ENCODE data around the gene CTSD.
"Not testable (repeated sequence)": the region's sequence is repeated elsewhere in the genome, so short reads cannot be mapped to it uniquely, and the experiment has no call there.

CTSD gene

DNA sequence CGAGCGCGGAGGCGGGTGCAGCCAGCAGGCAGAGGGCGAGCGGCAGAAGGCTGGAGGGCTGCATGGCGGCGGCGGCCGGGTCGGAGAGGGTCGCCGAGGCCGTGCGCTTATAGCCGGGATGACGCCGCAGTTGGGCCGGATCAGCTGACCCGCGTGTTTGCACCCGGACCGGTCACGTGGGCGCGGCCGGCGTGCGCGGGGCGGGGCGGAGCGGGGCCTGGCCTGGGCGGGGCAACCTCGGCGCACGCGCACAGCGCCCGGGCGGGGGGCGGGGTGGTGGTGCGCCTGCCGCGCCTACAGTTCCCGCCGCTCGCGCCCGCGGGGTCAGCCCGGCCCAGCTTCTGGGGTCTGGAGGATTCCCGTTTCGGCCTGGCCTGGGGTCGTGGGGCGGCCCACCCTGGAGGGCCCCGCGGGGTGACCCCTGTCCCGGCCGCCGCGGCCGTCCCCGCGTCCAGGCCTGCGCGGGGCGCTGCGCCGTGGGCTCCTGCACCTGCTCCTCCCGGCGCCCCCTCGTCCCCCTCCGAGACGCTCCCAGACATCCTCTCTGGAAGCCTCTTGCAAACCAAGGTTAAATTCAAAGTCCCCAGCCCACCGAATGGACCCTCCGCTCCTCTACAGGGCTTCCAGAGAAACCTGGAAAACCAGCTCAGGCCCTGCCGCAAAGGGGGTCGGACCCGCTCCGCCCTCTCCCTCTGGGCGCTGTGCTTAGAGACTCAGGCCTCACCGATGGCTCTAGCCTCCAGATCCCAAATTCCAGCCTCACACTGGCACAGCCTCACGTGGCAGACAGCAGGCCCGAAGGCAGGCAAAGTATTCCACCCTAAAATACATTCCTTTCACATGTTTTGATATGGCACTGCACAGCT lies at the start of gene CTSD:
TSS of gene CTSD (minus strand) at position 132 of the 866 bp plus-strand sequence. CDS start at position 64, 68 bp downstream.
- peak; percentile 98 for DNase-seq

DNA sequence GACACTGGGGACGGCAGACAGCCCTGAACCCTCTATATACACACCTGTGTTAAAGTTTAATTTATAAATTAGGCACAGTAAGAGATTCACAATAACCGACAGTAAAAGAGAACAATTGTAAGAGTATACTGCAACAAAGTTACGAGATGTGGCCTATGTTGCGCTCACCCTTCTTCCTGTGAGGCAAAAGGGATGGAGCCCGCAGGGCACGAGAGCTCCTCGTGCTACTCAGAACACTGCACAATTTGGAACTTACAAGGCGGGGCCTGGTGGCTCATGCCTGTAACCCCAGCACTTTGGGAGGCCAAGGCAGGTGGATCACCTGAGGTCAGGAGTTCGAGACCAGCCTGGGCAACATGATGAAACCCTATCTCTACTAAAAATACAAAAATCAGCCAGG lies 49.6 kb upstream of the CTSD start:
- not testable (repeated sequence) for DNase-seq

DNA sequence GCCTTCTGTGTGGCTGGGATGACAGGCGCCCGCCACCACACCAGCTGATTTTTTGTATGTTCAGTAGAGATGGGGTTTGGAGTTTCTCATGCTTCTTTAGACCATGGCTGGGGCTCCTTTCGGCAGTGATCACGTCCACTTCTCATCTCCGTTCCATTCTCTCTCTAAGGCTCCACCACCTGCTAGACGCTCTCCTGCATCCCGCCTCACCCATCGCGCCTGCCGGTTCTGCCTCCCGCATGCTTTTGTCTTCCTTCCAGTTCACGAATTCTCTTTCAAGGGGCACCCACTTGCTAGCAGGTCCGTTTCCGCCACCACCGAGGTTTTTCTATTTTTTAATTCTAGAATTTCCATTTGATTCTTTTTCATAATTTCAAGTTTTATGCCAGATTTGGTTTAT lies 49.1 kb upstream of the CTSD start:
- DNase-seq, result no peak

DNA sequence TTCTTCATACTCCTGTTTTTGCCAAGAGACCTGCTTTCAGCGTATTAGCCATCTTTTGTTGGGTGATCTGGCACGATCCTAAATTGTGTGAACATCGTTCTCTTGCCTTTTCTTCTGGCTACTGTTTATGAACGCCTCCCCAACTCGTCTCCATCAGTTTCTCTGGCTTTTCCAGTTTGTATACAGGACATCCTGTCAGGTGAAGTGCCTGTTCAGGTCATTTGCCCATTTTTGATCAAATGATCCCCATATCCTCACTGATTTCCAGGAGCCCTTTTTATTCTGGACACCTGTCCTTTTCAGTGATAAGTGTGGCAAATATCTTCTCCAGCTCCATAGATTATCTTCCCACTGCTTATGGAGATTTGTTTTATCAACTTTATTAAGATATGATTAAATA lies 48.5 kb upstream of the CTSD start:
- no peak for DNase-seq

DNA sequence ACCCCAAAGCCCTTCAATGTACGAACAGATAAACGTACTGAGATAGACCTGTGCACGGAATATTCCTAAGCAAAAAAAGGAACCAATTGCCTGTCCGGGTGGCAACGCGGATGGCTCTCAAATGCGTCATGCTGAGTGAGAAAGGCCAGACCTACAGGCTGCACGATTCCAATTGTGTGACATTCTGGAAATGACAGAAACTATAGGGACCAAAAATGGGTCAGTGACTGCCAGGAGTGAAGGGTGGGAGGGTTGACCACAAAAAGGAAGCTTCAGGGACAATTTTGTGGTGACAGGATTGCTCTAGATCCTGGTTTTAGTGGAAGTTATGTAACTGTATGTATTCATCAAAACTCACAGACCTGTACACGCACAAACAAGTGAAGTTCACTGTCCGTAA lies 47.0 kb upstream of the CTSD start:
- DNase-seq, result no peak

DNA sequence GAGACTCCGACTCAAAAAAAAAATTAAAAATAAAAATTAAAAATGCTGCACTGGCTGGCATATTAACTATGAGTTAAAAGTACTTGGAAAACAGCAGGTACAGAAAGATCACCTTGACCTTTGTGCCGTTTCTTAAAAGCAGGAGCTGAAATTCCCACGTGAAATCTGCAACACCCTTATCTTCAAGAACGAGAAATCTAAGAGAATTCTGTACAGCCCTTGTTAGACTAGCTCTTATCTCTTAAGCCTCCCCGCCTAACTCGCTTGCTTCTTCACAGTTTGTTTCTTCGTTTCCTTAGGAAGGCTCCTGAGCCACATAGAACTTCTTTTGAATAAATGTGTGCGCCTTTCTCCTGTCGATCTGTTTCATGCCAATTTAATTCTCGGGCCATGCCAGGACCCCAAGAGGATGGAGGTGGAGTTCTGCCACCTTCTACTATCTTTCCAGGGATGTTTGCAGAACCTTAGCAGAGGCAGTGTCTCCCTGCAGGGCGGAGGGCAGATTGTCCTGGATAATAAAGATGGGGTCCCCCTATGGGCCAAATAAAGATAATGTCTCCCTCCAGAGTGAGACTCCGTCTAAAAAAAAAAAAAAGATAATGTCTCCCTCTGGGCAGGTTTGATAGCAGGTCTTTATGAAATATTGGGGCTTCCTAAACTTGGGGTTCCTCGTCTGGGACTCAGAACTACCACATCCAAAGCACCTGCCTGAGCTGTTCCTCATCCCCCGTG lies 43.7 kb upstream of the CTSD start:
- DNase-seq, result no peak

DNA sequence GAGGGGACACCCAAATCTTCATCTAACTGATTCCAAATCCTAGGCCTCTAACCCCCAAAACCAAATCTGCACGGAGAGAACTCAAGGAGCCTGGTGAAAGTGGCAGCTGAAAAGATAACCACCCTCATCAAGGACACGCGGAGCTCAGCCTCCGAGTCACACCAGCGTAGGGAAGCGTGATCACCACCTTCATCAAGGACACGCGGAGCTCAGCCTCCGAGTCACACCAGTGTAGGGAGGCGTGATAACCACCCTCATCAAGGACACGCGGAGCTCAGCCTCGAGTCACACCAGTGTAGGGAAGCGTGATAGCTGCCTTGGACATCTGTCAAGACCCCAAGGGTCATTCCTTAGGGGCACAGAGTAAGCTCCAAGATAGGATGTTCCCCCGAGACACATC lies 41.8 kb upstream of the CTSD start:
- DNase-seq, result no peak

DNA sequence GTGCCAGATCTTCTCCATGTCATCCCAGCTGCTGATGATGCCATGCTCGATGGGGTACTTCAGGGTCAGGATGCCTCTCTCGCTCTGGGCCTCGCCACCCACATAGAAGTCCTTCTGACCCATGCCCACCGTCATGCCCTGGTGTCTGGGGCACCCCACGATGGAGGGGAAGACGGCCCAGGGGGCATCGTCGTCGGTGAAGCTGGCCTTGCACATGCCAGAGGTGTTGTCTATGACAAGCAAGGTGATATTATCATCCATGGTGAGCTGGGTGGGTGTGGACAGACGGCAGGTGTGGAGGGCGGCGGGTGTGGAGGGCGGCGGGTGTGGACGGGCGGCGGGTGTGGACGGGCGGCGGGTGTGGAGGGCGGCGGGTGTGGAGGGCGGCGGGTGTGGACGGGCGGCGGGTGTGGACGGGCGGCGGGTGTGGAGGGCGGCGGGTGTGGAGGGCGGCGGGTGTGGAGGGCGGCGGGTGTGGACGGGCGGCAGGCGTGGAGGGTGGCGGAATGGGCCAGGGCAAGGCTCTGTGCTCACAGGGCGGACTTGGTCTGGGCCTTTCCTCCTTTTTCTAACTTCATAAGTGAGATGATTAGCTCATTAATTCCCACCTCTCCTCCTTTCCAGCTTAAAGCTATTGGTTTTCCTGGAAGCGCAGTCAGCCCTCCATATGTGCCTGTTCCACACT lies 40.2 kb upstream of the CTSD start:
- not testable (repeated sequence) for DNase-seq

DNA sequence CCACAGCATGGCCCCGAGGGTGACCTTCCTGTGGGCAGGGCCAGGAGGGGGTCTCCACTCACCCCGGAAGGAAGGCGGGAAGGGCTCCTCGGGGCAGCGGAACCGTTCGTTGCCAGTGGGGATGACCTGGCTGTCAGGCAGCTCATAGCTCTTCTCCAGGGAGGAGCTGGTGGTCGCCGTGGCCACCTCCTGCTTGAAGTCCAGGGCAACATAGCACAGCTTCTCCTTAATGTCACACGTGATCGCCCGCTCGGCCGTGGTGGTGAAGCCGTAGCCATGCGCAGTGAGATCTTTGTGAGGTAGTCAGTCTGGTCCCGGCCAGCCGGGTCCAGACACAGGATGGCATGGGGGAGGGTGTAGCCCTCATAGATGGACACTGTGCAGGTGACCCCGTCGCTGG lies 39.5 kb upstream of the CTSD start:
- DNase-seq, result no peak

DNA sequence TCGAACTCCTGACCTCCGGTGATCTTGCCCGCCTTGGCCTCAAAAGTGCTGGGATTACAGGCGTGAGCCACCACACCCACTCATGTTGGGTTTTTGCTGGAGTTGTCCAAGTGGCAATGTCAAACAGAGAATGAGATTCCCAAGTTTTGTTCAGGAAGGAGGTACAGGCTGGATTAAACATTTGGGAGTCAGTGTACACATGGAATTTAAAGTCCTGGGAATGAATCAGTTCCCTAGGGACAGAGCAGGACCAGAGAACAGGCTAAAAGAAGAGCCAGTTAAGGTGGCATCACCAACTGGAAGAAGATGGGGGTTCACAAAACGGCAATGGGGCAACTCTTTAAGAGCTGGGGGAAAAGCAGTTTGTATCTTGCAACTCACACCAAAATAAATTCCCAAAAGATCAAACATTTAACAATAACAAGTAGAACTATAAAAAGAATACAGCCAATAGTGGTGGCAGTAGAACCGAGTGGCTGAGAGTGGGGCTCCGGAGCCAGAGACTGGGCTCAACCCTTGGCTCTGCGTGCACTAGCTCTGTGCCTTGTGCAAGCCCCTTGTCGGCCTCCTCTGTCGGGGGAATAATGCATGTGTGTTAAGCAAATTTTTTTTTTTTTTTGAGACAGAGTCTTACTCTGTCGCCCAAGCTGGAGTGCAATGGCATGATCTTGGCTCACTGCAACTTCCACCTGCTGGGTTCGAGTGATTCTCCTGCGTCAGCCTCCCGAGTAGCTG lies 33.8 kb upstream of the CTSD start:
- DNase-seq, result no peak

DNA sequence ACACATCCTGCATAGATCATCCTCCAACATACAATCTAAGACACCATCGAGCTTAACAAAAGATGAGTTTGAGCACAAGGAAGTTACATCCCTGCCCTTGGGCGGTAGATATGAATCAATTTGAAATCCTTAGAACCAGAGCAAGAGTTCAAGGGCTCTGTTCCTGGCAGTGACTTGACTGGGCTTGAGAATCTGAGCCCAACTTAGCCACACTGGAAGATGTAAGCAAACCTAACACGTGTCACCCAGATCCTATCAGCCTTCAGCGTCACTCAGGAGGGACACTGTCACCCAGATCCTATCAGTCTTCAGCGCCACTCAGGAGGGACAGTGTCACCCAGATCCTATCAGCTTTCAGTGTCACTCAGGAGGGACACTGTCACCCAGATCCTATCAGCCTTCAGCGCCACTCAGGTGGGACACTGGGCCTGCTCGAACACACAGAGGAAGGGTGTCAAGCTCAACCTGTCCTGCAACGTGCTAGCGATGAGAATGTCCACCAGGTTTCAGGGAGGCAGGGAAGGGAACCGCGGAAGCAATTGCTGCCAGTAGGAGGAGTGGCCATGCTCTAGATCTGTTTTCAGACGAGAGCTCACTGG lies 32.8 kb upstream of the CTSD start:
- DNase-seq, result no peak

DNA sequence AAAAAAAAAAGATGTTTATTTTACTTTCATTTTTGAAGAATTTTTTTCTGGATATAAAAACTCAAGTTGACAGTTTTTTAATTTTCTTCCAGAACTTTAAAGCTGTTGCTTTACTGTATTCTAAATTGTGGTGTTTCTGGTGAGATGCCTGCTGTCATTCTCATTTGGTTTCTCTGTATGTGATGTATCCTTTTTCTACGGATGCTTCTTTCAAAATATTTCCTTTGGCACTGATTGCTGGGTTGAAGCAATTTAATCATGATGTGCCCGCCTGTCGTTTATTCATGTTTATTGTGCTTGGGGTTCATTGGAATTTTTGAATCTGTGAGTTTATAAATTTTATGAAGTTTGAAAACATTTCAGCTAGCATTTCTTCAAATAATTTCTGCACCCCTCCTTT lies 29.4 kb upstream of the CTSD start:
- DNase-seq, result no peak

DNA sequence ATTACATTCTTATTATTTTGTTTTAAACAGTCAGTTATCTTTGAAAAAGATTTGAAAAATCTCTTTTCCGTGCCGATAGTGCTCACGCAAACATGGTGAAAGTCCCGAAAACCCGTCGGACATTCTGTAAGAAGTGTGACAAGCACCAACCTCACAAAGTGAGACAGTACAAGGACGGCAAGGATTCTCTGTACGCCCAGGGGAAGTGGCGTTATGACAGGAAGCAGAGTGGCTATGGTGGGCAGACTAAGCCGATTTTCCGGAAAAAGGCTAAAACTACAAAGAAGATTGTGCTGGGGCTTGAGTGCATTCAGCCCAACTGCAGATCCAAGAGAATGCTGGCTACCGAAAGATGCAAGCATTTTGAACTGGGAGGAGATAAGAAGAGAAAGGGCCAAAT lies 28.7 kb upstream of the CTSD start:
- DNase-seq, result no peak

DNA sequence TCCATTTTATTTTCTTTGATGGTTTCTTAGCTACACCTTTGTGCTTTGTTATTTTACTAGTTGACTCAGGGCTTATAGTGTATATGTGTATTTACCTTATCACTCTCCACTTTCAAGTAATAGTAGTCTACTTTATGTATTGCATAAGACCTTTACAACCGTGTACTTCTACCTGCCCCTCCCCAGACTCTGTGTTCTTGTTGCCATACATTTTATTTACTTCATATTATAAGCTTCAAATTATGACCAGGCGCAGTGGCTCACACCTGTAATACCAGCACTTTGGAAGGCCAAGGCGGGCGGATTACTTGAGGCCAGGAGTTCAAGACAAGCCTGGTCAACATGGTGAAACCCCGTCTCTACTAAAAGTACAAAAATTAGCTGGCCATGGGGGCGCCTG lies 28.2 kb upstream of the CTSD start:
- DNase-seq, result no peak

DNA sequence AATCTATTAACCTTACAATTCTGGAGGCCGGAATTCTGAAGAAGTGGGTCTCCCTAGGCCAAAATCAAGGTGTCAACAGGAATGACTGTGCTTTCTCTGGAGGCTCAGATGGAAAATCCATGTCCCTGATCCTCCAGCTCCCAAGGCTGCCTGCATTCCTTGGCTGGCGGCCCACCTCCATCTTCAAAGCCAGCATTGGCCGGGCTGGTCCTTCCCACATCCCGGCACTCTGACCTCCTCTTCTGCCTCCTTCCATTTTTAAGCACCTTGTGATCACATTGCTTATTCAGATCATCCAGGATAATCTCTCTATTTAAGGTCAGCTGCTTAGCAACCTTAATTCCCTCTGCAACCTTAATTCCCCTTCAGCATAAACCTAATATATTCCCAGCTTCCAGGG lies 22.7 kb upstream of the CTSD start:
- no peak for DNase-seq

DNA sequence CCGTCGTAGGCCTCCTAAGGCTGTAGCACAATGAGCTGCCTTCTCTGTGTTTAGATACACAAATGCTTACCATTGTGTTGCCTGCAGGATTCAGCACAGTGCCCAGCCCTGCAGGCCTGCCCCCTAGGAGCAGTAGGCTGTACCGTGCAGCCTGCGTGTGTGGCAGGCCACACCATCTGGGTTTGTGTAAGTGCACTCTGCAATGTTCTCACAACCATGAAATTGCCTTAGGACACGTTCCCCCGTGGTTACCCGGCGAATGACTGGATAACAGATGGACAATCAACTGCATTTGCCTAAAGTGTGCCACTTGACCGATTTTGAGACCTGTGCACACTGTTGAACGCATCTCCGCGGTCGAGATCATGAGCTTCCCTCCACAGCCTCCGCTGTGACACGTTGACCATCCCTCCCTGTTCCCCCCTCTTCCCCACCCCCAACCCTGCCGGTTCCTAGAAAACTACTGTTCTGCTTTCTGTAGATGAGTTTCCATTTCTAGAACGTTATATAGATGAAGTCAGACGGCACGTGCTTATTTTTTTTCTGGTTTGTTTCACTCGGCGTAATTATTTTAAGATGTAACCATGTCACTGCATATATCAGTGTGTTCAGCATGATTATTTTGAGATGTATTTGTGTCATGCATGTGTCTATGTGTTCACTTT lies 22.2 kb upstream of the CTSD start:
- no peak for DNase-seq

DNA sequence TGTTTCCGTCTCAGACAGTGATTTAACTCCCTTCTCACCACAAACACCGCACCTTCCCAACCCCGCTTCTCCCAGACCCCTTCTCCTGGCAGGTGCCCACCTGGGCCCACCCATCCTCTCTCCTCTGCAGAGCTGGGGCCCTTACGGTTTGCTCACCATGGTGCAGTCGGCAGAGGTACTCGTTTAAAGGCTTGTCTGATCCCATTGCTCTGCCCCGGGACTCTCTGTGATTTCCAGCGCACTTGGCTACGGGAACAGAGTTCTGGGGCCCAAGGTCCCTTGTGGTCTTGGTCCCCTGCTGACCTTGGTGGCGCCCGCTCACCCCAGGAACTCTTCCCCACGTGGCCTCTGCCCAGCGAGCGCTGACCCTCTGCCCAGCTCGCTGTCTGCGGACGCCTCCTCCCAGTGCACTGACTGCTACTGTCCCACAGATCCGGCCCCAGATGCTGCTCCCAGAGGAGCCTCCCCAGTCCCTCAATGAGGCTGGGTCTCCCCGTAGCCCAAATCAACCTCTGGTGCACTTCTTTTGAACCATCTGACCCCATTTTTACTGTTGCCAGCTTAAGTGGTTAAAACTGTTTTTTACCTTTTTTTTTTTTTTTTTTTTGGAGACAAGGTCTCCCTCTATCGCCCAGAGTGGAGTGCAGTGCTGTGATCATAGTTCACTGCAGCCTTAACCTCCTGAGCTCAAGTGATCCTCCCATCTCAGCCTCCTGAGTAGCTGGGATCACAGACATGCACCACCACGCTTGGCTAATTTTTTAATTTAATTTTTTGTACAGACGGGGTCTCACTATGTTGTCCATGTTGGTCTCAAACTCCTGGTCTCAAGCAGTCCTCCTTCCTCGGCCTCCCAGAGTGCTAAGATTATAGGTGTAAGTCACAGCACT lies 21.3 kb upstream of the CTSD start:
- no peak for DNase-seq

DNA sequence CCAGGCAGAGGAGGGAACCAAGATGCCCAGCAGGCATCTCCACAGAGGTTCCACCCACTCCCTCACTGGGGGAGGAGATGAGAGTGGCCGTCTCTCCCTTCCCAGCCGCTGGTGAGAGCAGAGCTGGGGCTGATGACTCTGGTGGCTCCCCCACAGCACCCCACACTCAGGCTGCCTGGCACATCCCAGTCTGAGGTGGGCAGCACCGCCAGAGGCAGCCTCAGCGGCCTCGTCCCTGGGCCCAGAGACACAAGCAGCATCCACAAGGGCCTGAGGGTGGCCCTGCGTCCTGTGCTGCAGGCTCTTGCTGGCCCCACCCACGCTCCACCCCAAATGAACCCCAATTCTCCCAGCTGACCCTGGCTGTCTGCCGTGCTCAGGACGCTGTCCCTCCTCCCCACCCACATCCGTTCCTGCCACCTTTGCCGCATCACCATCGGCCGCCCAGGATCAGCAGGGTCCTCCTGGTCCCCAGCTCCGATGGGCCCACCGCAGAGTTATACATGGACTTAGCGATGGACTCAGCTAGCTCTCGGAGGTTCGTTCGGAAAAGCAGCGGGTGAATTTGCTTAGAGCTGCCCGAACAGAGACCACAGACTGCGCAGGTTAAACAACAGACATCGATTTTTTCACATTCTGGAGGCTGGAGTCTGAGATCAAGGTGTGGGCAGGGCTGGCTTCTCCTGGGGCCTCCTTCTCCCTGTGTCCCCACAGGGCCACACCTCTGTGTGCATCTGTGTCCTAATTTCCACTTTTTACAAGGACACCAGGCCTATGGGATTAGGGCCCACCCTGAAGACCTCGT lies 20.2 kb upstream of the CTSD start:
- no peak for DNase-seq

DNA sequence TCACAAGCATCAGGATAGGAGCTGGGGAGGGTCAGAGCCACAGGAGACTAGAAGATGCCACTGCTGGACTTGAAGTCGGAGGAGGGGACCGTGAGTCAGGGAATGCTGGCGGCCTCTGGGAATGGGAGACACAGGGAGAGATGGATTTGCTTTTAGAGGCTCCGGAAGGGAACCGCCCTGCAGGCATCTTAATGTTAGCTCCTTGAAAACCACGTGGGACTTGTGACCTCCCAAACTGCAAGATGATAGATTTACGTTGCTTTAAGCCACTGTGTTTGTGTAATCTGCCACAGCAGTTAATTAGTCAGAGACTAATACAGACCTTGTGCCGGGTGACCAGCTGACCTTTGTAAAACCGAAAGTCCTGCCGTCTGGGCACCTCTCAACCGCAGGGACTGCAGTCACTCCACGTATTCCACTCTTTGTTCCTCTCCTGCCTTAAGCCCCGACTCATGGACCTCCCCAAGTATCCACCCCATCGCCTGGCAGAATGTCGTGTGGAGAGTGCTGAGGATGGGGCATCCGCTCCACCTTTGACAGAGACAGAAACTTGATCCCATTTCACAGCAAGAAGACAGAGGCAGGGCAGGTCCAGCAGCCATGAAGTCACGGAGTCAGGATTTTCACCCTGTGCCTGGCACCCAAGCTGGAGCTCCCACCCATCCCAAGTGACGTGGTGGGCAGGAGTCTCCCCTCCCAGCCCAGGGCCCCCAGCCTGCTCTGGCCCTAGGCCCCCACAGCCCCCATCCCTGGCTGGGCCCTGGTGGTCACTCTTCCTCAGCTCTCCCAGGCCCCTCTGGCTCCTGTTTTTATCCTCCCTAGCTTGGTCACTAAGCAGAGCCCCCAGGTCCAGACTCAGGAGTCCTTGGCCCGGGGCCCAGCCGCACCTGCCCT lies 19.4 kb upstream of the CTSD start:
- no peak for DNase-seq

All from activated CD8-positive, alpha-beta memory T cell treated with anti-CD3 and anti-CD28 coated beads for 24 hours (primary cell).